Iris pigment epithelial cell (primary cell): ENCODE results near the gene SERPINE2.
A peak's percentile ranks its signal among the peaks of the same experiment; 100 is the strongest.
"Not testable (repeated sequence)": the region's sequence is repeated elsewhere in the genome, so short reads cannot be mapped to it uniquely, and the experiment has no call there.

Experiments used
- DNase-seq: peaks from one replicate; pipeline ENCODE4 v3.0.0-alpha.2; 2011; ENCODE audit warnings: low read depth

SERPINE2 gene

GRCh38 chr2:224014336-224014735 is 24.8 kb downstream of the SERPINE2 start:
- DNase-seq = no peak

DNA sequence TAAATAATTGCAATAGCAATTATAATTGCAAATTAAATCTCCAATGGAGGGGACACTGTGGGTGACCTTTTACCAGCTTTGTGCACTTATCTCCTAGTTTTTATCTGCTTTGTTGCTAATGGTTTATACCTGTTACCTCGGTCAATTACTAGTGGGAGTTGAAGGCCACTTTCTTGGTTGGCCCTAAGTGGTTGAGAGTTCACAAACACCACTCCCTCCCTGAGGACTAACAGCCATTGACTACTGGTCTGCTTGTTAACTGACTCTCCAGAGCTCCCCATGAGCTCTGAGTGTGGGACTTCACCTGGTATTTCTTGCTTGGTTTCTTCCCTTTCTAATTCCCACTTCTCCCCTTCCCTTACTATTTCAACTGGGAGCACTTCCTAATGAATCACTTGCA is 27.2 kb downstream of the SERPINE2 start:
- no peak for DNase-seq

DNA sequence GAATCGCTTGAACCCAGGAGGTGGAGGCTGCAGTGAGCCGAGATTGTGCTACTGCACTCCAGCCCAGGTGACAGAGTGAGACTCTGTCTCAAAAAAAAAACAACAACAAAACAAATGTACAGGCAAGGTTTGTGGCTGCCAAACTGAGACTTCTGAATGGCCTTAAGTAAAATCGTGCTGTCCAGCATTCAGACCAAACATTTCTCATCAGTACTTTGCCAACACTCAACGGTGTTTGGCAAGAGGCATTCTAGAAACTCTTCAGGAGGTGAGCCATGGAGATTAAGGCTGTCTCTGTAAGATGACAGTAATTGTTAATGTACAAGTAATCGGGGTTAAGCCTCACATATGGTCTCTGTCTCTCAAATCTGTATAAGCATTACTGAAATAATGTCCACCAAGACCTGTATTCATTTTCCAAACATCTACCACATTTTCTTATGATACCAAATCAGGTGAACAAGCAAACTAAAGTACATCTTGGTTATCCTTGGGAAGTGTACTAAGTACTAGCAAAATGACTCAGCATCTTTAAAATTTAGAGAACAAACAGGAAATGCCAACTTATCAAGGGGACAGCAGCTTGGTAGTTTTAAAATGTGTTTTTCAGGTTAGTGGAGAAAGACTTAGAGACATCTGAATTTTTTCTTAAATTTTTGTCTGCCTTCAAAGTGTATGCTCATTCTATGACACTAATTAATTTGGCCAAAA is 29.3 kb downstream of the SERPINE2 start:
- peak; percentile 45 for DNase-seq

GRCh38 chr2:224008702-224009261 is 30.3 kb downstream of the SERPINE2 start:
- DNase-seq = no peak

- DNase-seq = peak; percentile 21
Measured at GRCh38 chr2:224004105-224004695, 34.9 kb downstream of the SERPINE2 start.

- not testable (repeated sequence) for DNase-seq
Measured at GRCh38 chr2:224000662-224001061, 38.4 kb downstream of the SERPINE2 start.

DNA sequence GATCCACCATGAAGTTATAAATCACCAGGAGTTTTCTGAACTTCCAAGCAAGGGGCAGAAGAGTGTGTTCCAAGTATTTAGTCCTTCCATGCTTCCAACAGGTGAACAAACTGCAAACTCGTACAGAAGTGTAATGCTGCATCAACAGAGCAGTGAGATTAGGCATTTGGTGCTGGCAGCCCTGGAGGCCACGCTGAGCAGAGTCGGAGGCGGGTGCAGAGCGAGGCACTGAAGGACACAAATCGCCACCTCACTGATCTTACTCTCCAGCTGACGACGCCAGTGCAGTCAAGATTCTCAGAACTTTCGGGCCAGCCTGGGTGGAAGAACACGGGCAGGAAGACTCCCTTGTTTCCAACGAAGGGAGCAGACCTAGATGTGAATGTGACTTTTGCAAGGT is 39.2 kb downstream of the SERPINE2 start:
- DNase-seq = no peak

DNA sequence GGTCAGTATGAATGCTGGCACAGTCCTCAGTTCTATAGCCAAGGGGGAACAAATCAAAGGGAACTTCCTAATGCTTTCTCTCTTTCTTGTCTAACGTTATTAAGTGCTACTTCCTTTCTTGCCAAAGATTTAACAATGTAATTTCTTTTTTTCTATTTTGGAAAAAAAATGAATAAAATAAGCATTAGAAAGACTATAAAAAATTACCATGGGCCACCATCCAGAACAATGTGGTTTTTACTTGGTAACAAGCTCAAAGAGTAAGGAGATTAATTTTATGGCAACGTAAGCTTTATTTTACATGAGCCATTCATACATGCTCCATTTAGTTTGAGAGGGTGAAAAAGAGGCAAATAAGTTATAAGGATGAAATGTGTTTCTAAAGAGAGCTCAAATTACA is 40.1 kb downstream of the SERPINE2 start:
- no peak for DNase-seq

- peak; percentile 9 for DNase-seq
Measured at GRCh38 chr2:223997938-223998337, 41.1 kb downstream of the SERPINE2 start.

DNA sequence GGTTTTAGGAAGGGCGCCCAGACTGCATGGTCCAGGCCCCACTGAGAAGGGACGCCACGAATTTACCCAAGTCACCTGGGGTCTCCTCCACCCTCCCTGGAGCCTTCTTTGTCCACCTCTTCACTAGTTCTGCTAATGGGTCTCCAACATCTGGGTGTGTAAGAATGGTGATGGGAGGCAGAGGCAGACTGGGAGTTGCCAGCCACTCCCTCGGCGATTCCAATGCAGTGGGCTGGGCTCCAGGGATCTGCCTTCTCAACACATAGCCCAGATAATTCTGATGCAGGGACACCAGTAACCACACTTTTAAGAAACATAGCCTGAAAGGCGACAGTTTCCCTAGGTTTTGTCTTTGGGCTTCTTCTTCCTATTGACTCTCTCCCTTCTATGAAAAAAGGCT is 42.7 kb downstream of the SERPINE2 start:
- DNase-seq = no peak

DNA sequence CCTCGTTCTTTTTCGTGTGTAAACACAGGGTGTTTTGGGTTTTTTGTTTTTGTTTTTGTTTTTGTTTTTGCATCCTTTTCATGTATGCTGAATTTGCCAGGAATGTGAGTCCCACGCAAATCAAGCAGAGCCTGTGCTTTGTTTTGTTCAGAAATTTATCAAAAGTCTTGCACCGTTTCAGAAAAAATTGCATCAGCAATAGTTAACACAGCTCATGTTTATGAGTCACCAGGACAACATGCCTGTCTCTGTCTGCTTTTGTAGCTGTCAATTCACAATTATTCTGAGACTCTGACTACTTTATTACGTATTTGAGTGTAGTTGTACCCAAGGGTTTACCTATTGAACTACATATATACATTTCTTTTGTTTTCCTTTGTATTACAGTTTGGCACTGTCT is 43.5 kb downstream of the SERPINE2 start:
- peak; percentile 50 for DNase-seq

DNA sequence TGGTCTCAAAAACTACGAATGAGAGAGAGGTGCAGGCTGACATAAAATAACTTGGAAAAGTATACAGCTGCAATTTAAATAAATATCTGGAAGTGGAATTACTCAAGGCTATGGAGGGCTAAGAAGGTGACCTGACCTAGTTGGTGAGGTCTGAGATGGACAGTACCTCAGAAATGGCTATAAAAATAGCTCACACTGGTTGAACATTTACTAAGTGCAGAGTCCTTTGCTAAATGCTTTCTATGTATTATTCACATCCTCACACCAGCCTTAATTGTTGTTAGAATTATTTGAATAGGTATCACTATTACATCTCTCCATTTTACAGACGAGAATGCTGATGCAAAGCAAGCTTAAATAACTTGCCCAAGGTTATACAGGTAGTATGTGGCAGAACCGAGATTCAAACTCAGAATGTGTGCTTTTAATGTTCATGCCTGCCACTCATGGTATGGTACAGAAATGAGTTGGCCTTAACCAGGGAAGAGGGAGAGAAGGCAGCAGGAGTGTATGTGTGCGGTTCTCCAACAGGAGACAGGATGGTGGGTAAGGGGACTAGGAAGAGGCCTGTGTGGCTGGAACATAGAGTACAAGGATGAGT is 44.4 kb downstream of the SERPINE2 start:
- DNase-seq = no peak

DNA sequence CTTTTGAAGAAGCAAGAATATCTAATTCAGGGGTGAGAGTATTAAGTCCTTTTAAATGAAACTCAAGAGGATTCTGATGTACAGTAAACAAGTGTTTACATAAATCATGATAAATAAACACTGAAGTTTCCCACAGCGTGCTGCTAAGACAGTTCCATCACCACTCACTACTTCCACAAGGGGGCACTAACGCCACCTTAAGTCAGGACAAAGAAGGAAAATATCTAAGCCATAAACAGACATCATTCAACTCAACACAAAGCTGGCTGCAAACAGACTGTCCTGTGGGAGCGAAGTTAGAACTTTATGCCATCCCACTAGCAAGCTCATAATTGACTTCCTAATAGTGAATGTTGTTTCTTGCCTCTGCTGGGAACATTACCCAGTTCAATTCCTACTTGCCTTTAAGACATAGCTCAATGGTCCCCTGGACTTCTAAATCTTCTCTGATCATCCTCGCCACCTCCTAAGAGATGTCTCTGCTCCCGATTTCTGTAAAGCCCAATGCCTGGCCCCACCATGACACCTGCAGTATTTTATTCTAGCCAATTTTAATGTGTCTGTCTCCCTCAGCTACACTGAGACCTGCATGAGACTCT is 45.4 kb downstream of the SERPINE2 start:
- peak; percentile 82 for DNase-seq

GRCh38 chr2:223991611-223992010 is 47.5 kb downstream of the SERPINE2 start:
- no peak for DNase-seq

- DNase-seq = no peak
Measured at GRCh38 chr2:223989856-223990232, 49.2 kb downstream of the SERPINE2 start.

- DNase-seq = no peak
Measured at GRCh38 chr2:223989206-223989855, 49.8 kb downstream of the SERPINE2 start.

DNA sequence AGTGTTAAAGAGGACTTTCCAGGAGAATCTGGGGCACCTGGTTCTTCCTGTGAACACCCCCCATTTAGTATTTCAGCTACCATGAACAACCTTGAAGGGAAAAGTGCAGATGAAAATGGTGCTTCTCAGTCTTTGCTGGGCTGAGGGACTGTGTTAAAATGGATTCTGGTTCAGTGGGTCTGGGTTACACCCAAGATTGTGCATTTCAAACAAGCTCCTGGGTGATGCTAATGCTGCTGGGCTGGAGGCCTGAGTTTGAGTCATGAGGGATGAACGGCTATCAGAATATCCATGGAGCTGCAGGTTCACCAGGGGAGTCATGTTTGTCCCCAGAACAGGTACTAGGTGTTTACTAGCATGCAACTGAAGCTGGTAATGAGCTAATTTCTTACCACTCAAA is 57.8 kb downstream of the SERPINE2 start:
- no peak for DNase-seq

GRCh38 chr2:223980803-223981202 is 58.3 kb downstream of the SERPINE2 start:
- no peak for DNase-seq

DNA sequence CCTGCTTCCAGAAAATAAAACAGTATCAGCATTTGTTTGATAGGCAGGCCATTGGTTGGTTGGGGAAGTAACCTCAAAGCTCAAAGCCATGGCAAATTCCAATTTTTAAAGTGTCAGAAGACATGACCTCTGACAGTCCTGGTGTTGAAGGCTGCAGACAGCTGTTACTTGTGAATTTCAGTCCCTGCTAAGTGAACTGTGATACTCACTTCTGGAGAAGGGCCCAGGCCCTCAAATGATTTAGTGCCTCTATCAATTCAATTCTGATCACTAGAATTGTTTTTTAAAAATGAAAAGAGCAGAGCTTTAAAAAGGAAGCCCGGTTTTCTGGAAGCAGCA is 58.7 kb downstream of the SERPINE2 start:
- DNase-seq = no peak

DNA sequence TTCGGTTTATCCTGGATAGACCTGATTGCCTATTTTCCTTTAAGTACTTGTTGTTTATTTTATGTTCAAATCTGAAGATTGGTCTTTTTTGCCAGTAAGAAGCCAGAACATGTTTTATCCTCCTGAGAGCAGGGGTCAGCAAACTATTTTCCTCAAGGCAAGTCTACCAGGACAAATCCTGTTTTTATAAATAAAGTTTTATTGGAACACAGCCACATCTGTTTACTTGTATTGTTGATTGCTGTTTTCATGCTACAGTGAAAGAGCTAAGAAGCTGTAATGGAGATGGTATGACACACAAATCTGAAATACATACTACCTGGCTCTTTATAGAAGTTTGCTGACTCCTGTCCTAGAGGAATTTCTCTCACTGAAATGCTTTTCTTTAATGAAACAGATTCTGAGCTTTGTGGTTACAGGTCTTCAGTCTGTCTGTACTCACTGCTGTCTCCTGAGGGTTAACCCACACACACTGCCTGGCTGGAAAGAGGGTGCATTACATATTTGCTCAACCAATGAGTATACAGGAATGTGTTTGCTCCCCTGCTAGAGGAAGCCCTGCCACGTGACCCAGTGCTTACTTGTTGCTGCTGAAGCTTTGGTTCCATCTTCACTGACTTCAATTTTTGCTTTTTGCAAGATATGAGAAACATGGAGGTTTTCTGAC is 59.2 kb downstream of the SERPINE2 start:
- DNase-seq = peak; percentile 82

- DNase-seq = no peak
Measured at GRCh38 chr2:223978451-223978850, 60.6 kb downstream of the SERPINE2 start.
